ENCODE measurements around the gene ATXN7L3.
"Not testable (repeated sequence)": the region's sequence is repeated elsewhere in the genome, so short reads cannot be mapped to it uniquely, and the experiment has no call there.

The ATXN7L3 gene

GRCh38 chr17:44199553-44200477 is at the start of gene ATXN7L3:
Gene ATXN7L3 (minus strand): TSS chr17:44199884. CDS start chr17:44198070, 1,814 bp downstream.
- peak; percentile 34 for FAIRE-seq

DNA sequence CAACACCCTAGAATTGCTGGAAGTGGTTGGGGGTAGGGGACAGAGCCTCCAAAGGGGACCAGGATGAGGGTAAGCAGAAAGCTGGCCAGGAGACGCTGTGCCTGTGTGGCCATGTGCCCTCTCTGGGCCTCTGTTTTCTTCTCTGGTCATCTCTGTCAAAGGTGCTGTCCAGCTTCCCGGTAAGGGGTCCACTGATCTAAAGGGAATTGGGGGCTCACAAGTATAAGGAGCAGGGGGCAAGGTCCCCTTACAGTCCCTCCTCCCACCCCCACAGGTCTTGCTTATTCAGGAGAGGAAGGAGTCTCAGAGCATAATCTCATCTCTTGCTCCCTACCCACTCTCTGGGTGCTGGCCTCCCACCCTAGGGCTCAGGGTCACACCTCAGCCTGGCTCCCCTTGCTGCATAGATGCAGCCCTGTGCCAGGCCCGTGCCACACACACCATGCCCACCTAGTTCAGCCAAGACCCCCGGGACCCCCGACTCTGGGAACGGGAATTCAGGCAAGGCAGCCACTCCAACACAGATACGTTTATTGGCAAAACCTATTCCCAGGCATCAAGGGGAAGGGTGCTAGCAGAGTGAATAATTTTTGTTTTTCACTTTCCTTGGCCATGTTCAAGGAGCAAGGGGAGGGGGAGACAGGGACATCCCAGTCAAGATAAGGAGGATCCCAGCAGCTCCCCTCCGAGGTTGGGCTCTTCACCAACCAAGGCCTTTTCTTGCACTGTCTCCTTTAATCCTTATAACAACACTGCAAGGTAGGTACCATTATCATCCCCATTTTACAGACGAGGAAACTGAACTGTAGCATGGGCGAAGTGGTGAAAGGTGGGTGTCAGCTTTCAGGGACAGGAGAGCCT is 48.4 kb upstream of the ATXN7L3 start:
- no peak for FAIRE-seq

DNA sequence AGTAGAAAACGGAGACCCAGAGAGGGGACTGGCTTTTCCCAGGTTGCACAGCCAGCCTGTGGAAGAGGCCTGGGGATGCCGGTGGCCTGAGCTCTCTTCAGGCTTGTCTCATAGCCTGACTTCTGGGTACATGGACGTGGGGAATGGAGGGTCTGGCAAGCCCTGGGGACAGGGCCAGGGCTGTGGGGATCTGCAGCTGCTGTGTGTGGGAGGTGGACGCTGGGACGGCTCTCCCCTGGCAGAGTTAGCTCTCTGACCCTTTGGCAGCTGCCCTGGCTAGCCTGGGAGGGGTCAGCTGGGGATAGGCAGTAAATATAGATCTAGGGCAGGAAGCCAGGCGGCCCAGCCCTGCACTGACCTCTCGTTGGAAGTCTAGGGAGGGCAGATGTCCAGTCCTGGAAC is 47.8 kb upstream of the ATXN7L3 start:
- FAIRE-seq: no peak

GRCh38 chr17:44241106-44241624 is 41.5 kb upstream of the ATXN7L3 start:
- no peak for FAIRE-seq

GRCh38 chr17:44237886-44238285 is 38.2 kb upstream of the ATXN7L3 start:
- FAIRE-seq: not testable (repeated sequence)

- FAIRE-seq: no peak
Observed at GRCh38 chr17:44236444-44236991, 36.8 kb upstream of the ATXN7L3 start.

DNA sequence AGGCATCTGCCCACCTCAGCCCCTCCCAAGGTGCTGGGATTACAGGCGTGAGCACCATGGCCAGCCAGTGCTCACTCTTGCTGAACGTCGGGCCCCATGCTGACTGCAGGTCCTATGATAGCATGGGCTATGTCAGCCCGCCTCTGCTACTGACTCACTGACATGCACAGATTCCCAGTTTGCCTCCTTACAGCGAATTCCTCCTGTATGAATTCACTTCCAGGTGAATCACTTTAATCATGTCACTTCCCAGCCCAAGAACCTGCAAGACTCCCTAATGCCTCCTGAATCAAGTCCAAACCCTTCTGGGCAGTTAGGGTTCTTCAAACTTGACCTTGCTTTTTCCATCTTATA is 35.9 kb upstream of the ATXN7L3 start:
- no peak for FAIRE-seq

DNA sequence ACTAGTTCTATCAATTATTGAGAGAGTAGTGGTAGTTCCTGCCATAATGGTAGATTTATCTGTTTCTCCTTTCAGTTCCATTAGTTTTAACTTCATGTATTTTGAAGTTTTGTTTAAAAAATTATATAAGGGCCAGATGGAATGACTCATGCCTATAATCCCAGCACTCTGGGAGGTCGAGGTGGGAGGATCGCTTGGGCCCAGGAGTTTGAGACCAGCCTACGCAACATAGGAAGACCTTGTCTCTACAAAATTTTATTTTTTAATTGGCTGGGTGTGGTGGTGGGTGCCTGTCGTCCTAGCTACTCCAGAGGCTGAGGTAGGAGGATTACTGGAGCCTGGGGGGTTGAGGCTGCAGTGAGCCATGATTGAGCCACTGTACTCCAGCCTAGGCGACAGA is 33.9 kb upstream of the ATXN7L3 start:
- no peak for FAIRE-seq

GRCh38 chr17:44232061-44232460 is 32.4 kb upstream of the ATXN7L3 start:
- FAIRE-seq: no peak

DNA sequence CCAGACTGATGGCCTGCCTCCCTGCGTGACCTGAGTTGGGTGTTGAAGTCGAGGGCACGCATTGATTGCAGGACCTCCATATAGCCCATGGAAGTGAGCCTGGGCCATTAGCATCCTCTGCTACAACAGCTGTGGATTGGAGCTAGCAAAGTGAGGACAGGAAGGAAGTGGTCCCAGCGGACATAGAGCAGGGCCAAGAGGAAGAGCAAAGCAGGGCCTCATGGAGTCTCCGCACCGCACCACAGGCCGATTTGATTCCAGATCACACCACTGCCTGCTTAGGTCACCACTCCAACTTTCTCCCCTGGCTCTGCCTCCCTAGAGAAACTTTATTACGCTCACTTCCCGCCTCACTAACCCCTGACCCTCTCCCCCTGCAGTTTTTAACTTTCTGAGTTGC is 30.5 kb upstream of the ATXN7L3 start:
- FAIRE-seq: no peak

DNA sequence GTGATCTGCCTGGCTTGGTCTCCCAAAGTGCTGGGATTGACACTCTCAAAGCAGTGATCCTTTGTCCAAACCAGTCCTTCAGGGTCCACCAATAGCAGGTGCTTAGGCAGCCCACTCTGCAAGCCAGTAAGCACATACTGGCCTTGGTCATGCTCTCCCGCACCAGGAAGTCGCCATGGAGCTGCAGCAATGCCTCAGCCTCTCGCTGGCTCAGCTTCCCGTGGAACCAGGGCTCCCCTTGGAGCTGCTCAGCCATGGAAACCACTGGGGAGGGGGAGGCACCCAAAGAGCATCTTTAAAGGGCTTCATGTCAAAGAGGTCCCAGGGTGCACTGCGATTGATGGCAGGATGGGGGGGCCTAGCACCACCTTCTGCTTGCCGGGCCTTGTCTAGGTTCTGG is 29.4 kb upstream of the ATXN7L3 start:
- no peak for FAIRE-seq

DNA sequence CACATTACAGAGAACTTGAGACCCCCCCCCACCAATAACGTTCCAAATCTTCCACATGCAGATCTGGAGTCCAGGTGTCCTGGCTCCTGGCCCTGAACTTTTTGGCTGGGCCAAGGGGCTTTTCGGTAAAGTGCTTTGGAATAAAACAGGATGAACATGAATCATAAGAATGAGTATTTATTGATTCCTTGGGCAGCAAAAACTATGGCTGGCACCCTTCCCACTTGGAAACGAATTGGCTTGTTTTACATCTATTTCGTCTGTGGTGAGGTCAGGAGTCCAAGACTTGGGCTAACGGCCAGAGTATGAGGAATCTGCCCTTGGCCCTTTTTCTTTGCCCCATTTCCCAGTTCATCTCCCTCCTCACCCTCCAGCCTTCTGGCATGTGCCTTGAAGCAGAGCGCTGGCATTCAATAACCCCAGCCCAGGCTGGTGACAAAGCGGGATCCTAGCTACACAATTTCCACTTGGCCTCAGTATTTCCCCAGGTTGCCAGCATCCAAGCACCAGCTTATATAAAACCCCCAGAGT is 23.9 kb upstream of the ATXN7L3 start:
- FAIRE-seq: no peak

DNA sequence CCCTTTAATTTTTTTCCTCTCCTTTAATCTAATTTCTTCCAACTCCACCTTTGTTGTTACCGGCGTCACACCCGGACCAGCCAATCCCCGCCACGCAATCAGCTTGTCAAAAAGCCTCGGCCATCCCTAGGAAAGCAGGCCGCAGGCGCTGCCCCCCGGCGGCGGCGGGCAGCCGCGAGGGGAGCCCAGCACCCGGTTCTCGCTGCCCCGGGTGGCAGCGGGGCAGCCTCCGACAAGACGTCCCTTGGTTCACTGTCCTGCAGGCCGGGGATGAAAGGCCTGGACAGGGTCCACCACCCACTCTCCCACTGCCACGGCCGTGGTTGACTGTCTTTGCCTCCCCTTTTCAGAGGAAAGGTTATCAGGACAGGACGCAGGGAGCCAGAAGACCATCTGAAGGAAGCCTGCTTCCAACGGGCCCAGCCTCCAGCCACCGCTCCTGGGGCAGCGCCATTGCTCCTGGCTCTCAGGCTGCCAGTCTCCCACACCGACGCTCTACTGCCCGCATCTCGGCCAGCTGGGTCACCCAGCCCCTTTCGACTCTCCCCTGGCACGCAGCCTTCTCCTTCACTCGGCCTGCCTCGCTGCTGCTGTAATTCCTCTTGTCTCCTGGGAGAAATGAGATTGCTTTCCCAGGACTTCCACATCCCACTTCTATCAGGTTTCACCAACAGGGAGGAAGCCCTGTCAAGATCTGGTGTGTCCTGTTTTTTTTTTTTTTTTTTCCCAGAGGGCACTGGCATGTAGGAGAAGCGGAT is 22.6 kb upstream of the ATXN7L3 start:
- peak; percentile 30 for FAIRE-seq

DNA sequence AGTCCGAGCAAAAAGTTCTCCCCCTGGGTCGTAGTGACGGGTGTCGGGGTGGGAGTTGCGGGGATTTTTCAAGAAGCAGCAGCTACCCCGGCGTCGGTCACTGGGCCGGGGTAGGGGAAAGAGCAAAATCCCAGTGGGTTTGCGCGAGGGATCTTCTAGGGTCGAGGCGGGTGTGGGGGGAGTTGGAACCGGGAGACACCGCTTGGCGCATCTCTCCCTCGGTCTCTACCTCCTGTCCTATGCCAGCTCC is 22.1 kb upstream of the ATXN7L3 start:
- FAIRE-seq: no peak

DNA sequence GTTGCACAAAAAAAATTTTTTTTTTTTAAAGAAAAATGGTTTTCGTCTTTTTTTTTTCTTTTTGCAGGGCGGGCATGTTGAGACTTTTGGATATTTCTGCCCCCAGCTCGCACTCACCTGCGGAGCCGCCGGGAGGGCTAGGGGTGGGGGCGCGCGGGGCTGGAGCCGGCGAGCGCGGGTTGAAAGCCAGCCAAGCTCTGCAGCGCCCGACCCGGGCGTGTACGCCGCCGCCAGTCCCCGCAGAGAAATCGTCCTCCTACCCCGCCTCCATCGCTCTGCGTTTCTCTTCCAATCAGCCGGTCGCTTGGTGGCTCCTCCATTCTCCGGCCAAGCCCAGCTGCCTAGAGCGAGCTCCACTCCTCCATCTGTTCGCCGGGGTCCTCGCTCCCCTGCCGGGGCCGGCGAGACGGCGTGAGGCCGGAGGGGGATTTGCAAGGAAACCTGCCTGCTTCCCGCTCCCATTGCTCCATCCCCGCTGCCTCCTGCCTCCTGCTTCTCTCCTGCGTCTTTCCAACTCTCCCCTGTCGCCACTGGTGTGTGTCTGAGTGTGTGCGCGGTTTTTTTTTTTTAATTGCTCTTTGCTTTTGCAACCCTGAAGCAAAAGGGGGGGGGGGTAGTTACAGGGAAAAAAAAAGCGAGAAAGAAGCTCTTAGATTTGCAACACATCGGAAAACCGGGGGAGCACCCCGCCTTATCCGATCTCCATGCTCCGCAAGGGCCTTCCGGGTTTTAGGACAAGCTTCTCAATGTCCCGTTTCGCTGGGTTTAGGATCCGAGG is 21.6 kb upstream of the ATXN7L3 start:
- no peak for FAIRE-seq

DNA sequence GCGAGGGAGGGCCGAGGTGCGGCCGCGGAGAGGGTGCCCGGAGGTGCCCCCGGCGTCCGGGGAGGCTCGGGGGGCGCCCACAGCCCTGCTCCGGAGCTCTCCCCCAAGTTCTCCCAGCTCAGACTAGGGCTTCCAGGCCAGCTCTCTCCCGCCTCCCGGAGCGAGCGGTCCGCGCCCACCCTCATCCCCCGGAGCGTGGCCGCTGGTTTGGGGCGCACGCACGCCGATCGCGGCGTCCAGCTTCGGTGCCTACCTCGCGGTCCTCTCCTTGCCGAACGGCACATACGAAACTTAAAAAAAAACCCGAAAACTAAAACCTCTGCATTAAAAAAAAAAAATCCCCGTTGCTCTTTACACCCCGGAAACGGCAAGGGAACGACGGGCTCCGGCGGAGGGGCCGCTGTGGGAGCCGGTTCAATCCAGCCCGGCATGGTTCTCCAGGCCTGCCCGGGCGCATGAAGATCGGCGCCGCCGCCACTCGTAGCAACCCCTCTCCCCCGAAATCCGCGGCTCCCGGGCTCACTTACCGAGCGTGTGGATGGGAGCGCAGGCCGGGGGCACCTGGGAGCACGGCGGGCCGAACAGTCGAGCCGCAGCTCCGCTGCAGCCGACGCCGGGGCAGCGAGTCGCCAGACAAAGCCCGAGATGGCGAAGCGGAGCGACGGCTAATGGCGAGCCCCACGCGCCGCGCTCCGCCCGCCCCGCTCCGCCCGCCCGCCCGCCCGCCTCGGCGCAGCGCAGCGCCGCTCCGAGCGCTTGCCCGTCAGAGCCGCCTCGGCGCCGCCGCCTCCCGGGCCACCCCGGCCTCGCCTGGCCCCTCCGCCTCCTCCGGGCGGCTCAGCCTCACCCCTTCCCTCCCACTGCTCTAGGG is 20.8 kb upstream of the ATXN7L3 start:
- no peak for FAIRE-seq

- FAIRE-seq: no peak
Observed at GRCh38 chr17:44219616-44220212, 20.0 kb upstream of the ATXN7L3 start, which contains the start of gene UBTF. Gene UBTF (minus strand): TSS chr17:44219675. CDS start chr17:44218229, 1,446 bp downstream.

GRCh38 chr17:44219108-44219615 is 19.5 kb upstream of the ATXN7L3 start:
- no peak for FAIRE-seq

DNA sequence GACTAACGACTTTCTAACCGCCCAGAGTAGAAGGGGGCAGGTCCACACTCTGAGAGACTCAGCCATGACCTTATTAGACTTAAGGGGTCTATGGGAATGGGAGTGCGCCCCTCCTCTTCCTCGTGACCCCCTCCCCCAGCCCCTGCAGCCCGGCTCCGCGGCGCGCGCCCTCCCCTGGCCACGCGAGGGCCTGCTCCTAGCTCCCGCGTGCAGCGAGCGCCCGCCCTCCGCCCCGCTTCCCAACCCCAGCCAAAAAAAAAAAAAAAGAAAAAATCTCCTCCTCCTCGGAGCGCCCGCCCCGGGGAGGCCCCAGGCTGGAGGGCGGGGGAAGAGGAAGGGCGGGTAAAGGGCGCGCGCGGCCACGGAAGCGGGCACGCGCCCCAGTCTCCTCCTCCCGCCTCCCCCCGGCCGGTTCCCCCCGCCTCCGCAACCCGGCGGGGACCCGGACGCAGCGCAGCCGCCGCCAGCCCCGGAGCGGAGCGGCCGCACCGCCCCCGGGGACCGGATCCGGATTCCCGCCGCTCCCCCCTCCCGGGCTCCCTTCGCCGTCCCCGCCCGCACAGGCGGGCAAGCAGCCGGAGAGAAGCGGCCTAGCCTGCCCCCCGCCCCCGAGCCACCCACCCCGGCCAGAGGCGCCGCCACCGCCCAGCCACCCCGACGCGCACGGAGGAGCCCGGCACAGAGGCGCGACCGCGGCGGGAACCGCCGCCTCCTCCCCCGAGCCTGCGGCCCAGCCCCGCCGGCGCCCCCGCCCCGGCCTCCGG is 18.8 kb upstream of the ATXN7L3 start:
- FAIRE-seq: no peak
